ENCODE data around the gene WDR72. TPM values are rescaled to one million over a fixed set of nuclear protein-coding genes. Genes with fewer than 3 reads are reported as not detected.

Gene WDR72
- total RNA-seq, 2 donors from 2014 or later: 4.1 to 12.2 TPM

- Mint-ChIP-seq H3K27ac (peak overlapping the region; percentile 60), H3K36me3 (ENCODE audit: low read depth) (no peaks in the 10 kb centered on the region), H3K9me3 (peaks cover 3% of the 10 kb centered on the region), H3K27me3 (ENCODE audit: insufficient read depth) (no peaks in the 10 kb centered on the region), H3K4me1 (peaks cover 10% of the 10 kb centered on the region), H3K4me3 (no peak overlapping the region)
- no peaks in the 10 kb centered on the region for H3K27me3 ChIP-seq (ENCODE audit: control insufficient read depth, insufficient read depth, low read length, poor library complexity, severe bottlenecking)
- peaks cover 4% of the 10 kb centered on the region for H3K9me3 ChIP-seq (ENCODE audit: control insufficient read depth, low read length)
- peak overlapping the region; percentile 95 for H3K27ac ChIP-seq (ENCODE audit: low read depth, low read length)
- H3K36me3 ChIP-seq (ENCODE audit: control insufficient read depth, insufficient read depth, low read length): no peaks in the 10 kb centered on the region
- H3K4me1 ChIP-seq (ENCODE audit: control insufficient read depth, insufficient read depth, low read length): no peaks in the 10 kb centered on the region
- H3K9ac ChIP-seq (ENCODE audit: extremely low read depth, low read length, poor library complexity, severe bottlenecking): no peak overlapping the region
- DNase-seq: peak; percentile 49
- no peak for TF ChIP-seq CTCF (conservative IDR thresholded peaks at IDR 0.05)
- no peak overlapping the region for H3K4me3 ChIP-seq (ENCODE audit: low read length)
These were observed 134.2 kb downstream of the WDR72 start for GRCh38 chr15:53625260-53625659.

GRCh38 chr15:53618461-53618860 lies 141.0 kb downstream of the WDR72 start:
- H3K27ac ChIP-seq (ENCODE audit: low read depth, low read length): no peak overlapping the region
- Mint-ChIP-seq H3K27me3 (ENCODE audit: insufficient read depth) (no peaks in the 10 kb centered on the region), H3K36me3 (ENCODE audit: low read depth) (no peaks in the 10 kb centered on the region), H3K4me1 (peaks cover 8% of the 10 kb centered on the region), H3K27ac (no peak overlapping the region), H3K9me3 (peaks cover 3% of the 10 kb centered on the region), H3K4me3 (no peak overlapping the region)
- no peak overlapping the region for H3K9ac ChIP-seq (ENCODE audit: extremely low read depth, low read length, poor library complexity, severe bottlenecking)
- no peaks in the 10 kb centered on the region for H3K4me1 ChIP-seq (ENCODE audit: control insufficient read depth, insufficient read depth, low read length)
- no peak overlapping the region for H3K4me3 ChIP-seq (ENCODE audit: low read length)
- no peaks in the 10 kb centered on the region for H3K36me3 ChIP-seq (ENCODE audit: control insufficient read depth, insufficient read depth, low read length)
- DNase-seq: no peak
- H3K27me3 ChIP-seq (ENCODE audit: control insufficient read depth, insufficient read depth, low read length, poor library complexity, severe bottlenecking): no peaks in the 10 kb centered on the region
- H3K9me3 ChIP-seq (ENCODE audit: control insufficient read depth, low read length): no peaks in the 10 kb centered on the region
- WGBS, 2 experiments (ENCODE audit: insufficient coverage in 1 of 2, insufficient read length in 1 of 2): 75 to 77% methylated on average over 1 to 2 of the region's 2 CpGs
- TF ChIP-seq CTCF (conservative IDR thresholded peaks at IDR 0.05): no peak

GRCh38 chr15:53611145-53611920 lies 148.1 kb downstream of the WDR72 start:
- DNase-seq: no peak
- Histone ChIP-seq H3K27ac (ENCODE audit: low read depth, low read length) (no peak overlapping the region), H3K4me3 (ENCODE audit: low read length) (no peak overlapping the region), H3K36me3 (ENCODE audit: control insufficient read depth, insufficient read depth, low read length) (no peaks in the 10 kb centered on the region), H3K9me3 (ENCODE audit: control insufficient read depth, low read length) (no peaks in the 10 kb centered on the region), H3K4me1 (ENCODE audit: control insufficient read depth, insufficient read depth, low read length) (no peaks in the 10 kb centered on the region), H3K9ac (ENCODE audit: extremely low read depth, low read length, poor library complexity, severe bottlenecking) (no peak overlapping the region), H3K27me3 (ENCODE audit: control insufficient read depth, insufficient read depth, low read length, poor library complexity, severe bottlenecking) (no peaks in the 10 kb centered on the region)
- no peak overlapping the region for H3K27ac Mint-ChIP-seq
- no peak overlapping the region for H3K4me3 Mint-ChIP-seq
- H3K36me3 Mint-ChIP-seq (ENCODE audit: low read depth): no peaks in the 10 kb centered on the region
- no peaks in the 10 kb centered on the region for H3K4me1 Mint-ChIP-seq
- H3K9me3 Mint-ChIP-seq: no peaks in the 10 kb centered on the region
- WGBS, 2 experiments (ENCODE audit: insufficient coverage in 1 of 2, insufficient read length in 1 of 2): 73 to 76% methylated on average over 2 of the region's 4 CpGs
- no peaks in the 10 kb centered on the region for H3K27me3 Mint-ChIP-seq (ENCODE audit: insufficient read depth)
- no peak for TF ChIP-seq CTCF (conservative IDR thresholded peaks at IDR 0.05)

Data from endodermal cell (in vitro differentiated cells).